Embryonic facial prominence (tissue), 1 donor: Measurements from ENCODE around the gene SYNM.
"Not testable (repeated sequence)": the region's sequence is repeated elsewhere in the genome, so short reads cannot be mapped to it uniquely, and the experiment has no call there.

Experiments
- DNase-seq: peaks from one replicate; pipeline ENCODE4 v3.0.0-alpha.2; 2016; ENCODE audit errors: extremely low spot score

SYNM gene

DNA sequence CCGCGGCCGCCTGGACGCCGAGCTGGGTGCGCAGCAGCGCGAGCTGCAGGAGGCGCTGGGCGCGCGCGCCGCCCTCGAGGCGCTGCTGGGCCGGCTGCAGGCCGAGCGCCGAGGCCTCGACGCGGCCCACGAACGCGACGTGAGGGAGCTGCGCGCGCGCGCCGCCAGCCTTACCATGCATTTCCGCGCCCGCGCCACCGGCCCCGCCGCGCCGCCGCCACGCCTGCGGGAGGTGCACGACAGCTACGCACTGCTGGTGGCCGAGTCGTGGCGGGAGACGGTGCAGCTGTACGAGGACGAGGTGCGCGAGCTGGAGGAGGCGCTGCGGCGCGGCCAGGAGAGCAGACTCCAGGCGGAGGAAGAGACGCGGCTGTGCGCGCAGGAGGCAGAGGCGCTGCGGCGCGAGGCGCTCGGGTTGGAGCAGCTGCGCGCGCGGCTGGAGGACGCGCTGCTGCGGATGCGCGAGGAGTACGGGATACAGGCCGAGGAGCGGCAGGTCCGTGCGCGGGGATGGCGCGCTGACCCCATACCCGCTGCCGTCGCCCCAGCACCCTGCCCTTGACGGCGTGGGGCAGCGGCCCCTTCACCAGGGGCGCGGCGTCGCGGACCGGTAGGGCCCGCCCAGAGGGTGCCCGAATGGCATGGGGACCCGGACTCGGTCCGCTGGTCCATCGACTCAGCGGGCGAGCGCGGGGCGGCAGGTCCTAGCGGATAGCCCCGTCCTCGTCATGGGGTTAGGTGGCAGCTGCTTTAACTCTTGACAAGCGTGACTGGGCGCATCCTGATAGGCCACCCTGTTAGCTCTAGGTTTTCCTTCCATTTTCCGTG is 848 bp downstream of the SYNM start:
- DNase-seq: no peak

DNA sequence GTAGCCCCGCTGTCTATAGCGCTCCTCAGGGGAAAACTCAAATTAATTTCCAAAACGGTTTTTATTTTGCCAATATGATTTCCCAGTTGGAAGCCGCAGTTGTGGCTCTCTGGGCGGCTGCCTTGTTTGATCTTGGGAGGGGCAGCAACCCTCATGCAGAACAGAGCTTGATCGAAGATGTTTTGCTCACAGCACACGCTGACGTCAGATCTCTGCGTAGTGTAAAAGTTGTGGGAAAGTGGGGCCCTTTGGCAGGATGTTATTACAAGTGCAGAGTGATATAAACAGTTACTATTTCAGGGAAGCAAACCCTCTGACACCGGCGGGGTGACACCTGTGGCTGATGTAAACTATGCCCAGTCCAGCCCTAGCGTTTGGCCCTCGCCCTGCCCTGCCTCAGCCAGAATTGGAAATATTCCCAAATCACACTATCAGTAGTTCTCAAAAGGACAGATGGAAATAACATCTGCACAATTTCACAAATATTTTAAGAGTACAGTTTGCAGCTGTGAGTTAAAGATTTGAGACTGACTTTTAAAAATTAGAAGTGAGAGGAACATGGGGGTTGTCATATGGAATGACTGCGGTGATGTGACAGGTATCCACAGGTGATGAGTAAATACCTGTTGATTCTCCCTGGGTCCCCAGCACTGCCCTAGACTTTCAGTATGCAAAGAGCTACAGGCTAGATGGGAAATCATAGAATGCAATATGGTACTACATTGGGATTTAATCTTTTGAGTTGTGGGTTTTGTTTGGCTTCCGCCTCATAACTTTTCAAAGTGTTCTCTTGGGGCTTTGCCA is 1.7 kb downstream of the SYNM start:
- no peak for DNase-seq

DNA sequence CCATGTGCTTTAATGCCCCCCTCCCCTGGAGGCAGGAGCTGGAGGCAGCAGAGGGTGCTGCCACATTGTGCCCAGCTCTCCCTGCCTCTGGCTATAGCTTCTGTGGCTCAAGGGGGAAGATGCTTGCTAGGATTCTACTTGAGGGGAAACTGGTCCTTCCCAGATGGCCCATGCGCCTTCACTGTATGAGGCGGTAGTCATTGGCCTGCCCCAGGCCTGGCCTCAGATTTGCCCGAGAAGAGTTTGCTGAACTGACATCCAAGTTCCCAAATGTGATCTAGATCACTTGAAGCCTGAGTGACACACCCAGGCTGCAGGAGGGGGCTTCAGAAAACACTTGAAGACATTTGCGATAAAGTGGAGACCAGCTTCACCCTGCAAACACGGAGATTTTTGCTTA is 4.1 kb downstream of the SYNM start:
- no peak for DNase-seq

DNA sequence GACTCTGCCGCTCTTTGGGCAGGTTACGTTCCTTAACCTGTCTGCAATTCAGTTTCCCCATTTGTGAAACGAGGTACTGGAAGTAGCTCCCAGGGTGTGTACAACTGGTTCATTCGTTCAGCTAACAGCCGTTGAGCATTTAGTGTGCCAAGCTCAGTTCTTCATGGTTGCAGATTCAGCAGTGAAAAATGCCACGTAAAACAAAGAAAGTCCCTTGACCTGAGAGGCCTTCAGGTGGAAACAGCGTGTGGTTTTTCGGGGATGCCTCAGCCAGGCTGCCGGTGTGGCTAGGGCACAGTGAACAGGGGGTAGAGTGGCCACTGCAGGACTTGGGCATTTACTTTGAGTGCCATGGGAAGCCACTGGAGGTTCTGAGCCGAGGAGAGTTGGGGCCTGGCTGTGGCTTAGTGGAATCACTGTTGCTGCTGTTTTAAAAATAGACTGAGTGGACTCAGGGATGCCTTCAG is 4.7 kb downstream of the SYNM start:
- no peak for DNase-seq

DNA sequence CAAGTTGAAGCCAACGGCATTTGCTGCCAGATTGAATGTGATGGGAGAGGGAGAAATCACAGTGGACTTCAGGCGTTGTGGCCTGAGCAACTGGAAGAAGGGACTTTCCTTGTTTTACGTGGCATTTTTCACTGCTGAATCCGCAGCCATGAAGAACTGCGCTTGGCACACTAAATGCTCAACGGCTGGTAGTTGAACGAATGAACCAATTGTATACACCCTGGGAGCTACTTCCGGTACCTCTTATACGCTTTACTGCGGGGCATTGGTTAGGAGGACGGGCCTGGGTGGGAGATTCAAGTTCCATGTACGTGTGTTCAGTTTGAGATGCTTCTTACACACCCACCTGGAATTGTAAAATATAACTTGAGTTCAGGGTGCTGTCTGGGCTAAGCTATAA is 5.2 kb downstream of the SYNM start:
- no peak for DNase-seq

DNA sequence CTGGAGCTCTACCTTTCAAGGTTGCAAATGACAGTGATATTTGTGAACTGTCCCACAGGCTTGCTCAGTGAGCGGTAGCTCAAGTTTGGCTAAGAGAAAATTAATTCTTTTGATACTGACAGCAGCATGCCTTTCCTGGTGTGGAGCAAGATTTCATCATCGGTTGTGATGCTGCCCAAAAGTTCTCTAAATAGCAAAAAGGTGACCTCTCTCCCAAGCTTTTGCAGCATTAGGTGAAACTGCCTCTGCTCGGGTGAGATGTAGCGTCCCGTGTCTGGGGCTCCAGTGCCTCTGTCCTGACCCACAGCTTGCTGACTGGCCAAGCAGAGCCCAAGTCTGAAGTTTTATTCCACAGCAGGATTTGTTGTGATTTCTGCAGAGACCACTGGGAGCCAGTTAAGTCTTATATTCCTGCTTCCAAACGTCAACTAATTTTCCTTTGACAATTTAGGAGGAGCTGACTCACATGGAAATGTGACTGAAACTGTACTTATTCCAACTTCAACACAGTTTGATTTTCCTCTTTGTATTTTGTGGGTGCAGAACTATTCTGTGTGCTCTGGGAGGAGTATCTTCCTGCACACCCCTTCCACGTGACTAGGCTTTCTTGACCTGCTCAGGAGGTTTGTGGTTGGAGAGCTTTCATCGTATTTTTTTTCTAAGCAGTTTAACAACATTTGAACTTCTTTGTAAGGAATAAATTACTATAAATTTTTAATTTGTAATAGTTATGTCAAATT is 5.9 kb downstream of the SYNM start:
- DNase-seq: no peak

DNA sequence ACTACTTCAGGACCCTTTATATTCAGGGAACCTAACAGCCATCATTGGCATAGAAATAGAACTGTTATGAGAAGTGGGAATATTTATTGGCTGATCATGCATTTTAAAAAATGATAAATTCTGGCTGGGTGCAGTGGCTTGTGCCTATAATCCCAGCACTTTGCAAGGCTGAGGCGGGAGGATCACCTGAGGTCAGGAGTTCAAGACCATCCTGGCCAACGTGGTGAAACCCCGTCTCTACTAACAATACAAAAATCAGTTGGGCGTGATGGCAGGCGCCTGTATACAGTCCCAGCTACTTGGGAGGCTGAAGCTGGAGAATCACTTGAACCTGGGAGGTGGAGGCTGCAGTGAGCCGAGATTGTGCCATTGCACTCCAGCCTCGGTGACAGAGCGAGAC is 6.8 kb downstream of the SYNM start:
- DNase-seq: not testable (repeated sequence)

DNA sequence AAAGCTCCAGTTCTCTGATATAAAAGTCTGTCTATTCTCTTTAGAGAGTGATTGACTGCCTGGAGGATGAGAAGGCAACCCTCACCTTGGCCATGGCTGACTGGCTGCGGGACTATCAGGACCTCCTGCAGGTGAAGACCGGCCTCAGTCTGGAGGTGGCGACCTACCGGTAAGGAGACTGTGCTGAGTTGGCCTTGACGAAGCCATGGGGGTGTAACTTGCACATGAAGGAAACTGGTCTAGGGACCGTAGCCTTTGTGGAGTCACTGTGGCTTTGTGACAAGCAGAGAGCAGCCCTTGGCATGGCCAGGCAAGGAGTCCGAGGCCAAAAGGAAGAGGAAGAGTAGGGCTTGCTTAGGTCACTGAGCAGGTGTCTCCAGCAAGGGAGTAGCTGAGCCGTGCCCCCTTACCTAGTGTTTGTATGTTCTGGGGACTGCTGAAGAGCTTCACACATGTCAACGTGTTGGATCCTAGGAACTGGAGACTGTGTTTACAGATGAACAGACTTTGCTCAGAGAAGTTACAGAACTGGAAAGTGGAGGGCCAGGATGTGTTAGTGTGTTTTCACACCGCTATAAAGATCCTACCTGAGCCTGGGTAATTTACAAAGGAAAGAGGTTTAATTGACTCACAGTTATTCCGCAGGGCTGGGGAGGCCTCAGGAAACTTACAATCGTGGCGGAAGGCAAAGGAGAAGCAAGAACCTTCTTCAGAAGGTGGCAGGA is 8.8 kb downstream of the SYNM start:
- DNase-seq: no peak

DNA sequence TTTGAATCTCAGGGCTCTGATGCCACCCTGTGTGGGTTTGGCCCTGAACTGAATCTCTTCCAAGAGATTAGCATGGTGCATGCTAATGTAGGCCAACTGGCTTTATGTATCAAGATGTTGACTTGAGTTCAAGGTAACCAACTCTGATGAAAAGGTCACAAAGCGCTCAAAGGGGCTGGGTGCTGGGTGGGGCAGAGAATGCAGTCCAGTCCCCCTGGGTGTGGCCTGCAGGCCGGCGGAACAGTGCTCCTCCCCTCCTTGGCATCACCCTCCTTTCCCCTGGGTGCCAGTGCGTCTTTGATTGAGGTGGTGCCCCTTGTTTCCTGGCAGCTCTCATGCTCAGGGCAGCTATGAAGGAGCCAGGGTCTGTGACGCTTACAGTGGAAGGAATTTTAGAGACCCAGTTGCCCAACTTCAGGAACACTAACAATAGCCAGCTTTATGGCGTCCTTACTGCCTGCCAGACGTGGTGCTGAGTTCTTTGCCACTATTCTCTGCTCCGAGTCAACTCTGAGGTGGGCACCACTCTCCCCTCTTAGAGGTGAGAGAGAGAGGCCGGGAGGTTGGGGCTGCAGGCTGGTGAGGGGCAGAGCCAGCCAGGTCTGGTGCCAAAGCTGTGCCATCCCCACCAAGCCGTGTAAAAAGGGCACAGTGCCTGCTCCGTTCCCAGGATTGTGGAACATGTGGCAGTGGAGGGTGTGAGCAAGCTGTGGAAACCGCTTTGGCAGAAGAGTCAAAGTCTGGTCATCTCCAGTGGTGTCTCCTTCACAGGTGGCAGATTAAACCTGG is 9.8 kb downstream of the SYNM start:
- no peak for DNase-seq

DNA sequence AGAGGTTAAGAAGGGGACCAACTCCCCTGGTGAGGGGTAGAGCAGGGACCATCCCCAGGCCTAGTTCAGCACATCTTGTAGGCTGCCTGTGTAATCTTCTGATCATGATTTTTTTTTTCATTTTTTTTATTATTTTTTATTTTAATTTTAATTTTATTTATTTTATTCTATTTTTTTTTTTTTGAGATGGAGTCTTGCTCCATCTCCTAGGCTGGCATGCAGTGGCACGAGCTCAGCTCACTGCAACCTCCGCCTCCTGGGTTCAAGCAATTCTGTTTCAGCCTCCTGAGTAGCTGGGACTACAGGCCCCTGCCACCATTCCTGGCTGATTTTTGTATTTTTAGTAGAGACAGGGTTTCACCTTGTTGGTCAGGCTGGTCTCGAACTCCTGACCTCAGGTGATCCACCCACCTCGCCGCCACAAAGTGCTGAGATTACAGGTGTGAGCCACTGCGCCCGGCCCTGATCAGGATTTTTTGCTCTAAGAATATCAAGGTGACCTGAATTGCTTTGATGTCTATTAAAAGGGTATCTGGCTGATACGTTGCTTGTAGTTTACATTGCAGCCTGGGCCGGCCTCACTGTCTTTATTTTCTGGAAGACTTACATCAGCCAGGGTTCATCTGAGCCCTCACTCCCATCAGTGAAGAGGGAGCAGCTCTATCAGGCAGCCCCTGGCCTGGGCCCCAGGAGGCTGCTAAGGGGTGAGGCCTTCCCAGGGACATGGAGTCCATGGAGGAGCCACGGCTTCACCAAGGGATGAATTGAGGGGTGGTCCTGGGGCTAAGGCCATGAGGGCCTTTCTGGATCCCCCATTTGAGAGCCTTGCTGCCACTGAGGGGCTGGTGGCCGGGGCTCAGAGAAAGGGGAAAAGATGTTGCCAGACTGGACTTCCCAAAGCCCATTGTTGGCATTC is 10.7 kb downstream of the SYNM start:
- no peak for DNase-seq

DNA sequence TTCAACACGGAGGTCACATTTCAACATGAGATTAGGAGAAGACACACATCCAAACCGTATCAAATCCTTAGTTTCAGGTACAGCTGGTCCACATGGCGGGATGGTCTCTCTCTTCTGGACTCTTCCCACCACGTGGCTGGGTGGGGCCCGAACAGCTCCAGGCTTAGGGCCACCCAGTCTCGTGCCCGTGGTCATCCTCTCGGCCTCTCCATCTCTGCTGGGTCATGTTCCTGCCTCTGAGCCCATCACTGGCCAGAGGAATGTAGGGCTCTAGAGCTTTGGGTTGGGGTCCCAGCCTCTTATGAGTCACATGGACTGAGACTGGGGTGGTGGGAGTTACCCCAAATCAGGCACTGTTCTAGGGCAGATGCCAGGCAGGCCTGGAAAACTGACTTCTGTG is 12.2 kb downstream of the SYNM start:
- no peak for DNase-seq

DNA sequence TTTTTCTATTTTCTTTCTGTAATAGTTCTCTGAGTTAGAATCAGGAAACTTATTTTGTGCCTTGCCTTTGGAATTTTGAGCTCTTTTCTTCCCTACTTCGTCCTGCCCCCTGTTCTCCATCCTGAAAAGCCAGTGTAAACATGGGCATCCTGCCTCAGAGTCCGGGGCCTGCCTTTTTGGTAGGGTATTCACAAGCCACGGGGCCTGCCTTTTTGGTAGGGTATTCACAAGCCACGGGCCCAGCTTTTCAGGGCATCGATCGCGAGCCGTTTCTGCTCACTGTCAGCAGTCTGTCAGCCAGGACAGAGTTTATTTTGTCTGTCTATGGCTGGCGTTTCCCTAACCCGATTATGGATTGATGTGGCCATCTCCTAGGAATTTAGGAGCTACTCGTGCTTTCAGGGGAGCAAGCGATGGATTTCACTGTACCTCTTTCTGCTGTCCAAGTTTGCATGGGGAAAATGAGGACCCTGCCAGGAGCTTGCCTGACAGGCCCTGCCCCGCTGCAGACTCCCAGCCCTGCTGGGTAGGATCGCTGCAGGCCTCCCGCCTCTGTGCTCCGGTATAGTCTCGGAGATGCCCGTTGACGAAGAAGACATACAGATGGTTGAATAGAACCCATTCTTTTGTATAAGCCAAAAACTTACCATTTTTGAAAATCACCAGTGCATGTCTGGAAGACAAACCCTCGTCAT is 12.8 kb downstream of the SYNM start:
- no peak for DNase-seq

DNA sequence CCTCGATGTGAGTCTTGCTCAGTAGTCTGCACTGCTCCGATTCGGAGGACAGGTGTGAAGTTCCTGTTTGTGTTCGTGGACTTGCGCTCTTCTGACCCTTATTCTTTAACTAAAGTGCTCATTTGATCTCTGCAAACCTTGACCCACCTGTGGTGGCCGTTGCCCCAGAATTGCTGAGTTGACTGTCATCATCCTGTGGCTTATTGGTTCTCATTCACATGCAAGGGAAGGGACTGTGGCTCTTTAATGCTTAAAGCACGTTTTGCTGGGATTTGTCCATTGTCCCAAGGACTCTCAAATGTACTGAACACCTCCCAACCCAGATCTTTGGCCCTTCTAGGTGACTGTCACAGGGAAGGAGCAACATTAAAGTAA is 13.4 kb downstream of the SYNM start:
- DNase-seq: no peak

DNA sequence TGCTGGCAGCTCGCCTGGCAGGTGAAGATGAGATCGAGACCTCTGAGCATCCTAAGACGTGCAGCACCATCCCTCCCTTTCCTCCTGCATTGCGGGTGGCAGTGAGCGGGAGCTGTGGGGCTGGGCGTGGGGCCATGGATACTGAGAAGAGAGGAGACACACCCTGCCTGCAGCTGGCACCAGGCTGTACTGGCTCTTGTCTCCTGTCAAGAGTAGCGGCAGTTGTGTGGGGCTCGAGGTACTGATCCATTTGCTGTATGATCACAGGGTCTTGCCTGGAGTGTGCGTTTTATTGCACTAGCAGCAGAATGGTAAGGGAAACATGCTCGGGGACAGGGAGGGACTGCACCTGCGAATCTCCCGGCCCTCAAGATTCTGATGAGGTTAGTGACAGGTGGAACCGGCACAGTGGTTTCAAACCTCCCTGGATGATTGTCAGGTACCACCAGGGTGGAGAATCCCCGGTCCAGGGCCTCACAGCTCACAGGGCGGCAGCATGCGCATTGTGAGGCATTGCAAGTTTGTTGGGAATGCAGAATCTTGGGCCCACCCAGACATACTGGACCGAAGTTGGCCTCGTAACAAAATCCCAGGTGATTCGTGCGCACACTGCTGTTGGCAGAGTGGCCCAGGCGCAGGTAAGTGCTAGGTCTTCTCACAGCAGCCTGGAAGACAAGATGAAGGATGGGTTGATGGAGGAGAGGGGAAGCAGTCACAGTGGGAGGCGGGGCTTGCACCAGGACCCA is 14.1 kb downstream of the SYNM start:
- no peak for DNase-seq

DNA sequence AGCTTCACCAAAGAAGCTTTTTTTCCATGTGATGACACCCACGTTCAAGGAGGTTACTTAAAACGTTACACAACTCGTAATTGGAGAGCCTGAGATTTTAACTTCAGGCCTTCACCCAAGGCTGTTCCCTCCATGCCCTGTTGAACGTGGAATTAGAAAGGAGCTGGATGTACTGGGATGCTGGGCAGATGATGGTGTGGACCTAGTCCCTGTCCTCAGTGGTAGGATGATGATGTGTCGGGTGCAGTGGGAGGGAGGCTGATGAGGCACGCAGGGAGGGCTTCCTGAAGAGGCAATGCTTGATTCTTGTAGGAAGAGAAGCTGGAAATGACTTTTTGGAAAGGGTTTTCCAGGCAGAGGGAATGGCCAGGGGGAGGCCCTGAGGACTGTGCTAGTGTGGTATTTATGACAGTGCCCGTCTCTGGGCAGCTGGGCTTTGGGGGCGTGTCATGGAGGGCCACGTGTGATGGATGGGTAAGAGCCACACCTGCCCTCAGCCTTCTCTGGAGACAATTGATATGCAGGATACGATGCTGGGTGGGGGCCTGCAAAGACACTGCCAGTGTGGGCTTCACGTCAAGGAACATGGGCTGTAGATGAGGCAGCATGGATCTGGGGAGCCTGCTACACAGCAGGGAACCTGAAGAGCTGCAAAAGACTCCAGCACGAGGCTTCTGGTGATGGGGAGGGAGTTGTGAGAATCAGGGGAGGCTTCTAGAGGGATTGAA is 15.3 kb downstream of the SYNM start:
- DNase-seq: no peak

DNA sequence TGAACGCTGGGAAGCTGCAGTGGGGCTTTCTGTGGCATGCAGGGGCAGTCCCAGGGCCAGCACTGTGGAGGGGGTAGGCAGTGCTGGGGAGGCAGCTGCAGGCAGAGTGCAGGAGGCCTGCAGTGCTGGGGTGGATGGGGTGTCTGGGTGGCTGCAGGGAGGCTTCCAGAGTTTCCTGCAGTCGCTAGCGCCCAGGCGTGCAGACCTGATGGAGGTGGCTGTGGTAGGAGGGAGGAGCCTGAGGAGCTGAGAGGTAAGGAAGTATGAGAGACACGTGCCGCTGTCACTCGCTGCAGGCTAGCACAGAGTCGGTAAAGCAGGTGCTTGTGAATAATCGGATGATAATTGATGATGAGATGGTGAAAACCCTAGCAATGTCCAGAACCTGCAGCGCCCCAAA is 16.3 kb downstream of the SYNM start:
- DNase-seq: no peak

DNA sequence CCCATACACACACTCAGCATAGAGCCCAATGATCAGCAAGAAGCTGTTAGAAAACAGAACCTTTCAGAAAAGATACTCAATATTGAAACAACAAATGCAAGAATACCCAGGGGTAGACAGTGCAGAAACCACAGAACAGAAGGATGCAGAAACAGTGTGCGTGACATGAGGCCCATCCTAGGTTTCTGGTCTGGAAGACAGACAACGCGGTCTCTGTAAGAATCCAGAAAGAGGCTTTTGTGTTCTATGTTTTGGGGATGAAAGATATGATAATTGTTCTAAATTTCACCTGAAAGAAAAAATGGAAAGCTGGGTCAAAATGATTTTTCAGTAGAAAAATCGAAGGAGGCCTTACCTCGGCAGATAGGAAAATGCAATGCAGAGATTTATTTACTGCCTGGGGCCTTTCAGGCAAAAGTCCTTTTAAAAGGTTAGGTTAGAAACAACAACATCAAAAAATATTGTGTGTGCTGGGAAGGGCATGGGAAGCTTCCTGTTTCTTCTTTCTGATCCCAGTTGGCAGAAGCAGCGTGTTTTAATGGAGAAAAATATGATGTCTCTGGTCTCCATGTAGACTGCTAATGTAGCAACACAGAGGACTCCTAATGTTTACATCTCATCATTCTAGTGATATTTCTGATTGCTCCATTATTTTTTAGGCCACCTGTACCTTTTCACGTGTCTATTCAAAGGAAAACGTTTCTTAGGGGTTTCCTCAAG is 17.0 kb downstream of the SYNM start:
- no peak for DNase-seq
